HepG2 (cell line): ENCODE measurements around the gene PPP1R27. TPM values are rescaled to one million over a fixed set of nuclear protein-coding genes. Genes with fewer than 3 reads are reported as not detected.

Experiments
- ELF3 ChIP-seq: IDR thresholded peaks from 2 replicates; pipeline ENCODE4 v1.6.1; 2016; ENCODE audit warnings: missing genetic modification reagents, missing compliant biosample characterization
- HCFC1 ChIP-seq: fragments of 150-350 bp; IDR thresholded peaks from 2 replicates; pipeline ENCODE4 v1.6.1; 2014; ENCODE audit warnings: low read depth, low read length
- HOXA5 ChIP-seq: sonication (generic); formaldehyde crosslinking; IDR thresholded peaks from 2 replicates; pipeline ENCODE4 v1.4.0; 2020; ENCODE audit warnings: missing genetic modification reagents
- KMT2B ChIP-seq: IDR thresholded peaks from 2 replicates; pipeline ENCODE4 v1.6.1; 2016; ENCODE audit warnings: missing genetic modification reagents, missing compliant biosample characterization
- PHF20 ChIP-seq: sonication (generic); formaldehyde crosslinking; IDR thresholded peaks from 2 replicates; pipeline ENCODE4 v1.5.0; 2020; ENCODE audit warnings: mild to moderate bottlenecking, missing genetic modification reagents
- RFXANK ChIP-seq: IDR thresholded peaks from 2 replicates; pipeline ENCODE4 v1.6.1; 2016
- SRSF1 ChIP-seq: fragments of 200-400 bp; formaldehyde crosslinking; optimal IDR thresholded peaks from 2 replicates; pipeline ENCODE3; 2017; ENCODE audit warnings: mild to moderate bottlenecking, low read depth, low read length, moderate library complexity
- STAG1 ChIP-seq: sonication (generic); formaldehyde crosslinking; IDR thresholded peaks from 2 replicates; pipeline ENCODE4 v1.4.0; 2020; ENCODE audit warnings: missing genetic modification reagents
- TOPORS ChIP-seq: sonication (generic); formaldehyde crosslinking; IDR thresholded peaks from 2 replicates; pipeline ENCODE4 v1.8.0; 2023; ENCODE audit warnings: mild to moderate bottlenecking, missing genetic modification reagents
- ZNF331 ChIP-seq: sonication (generic); formaldehyde crosslinking; IDR thresholded peaks from 2 replicates; pipeline ENCODE4 v1.4.0; 2020; ENCODE audit warnings: missing genetic modification reagents
- ZNF337 ChIP-seq: sonication (generic); formaldehyde crosslinking; IDR thresholded peaks from 2 replicates; pipeline ENCODE4 v1.5.1; 2020; ENCODE audit warnings: missing genetic modification reagents, low read depth, mild to moderate bottlenecking, borderline replicate concordance
- ZNF33A ChIP-seq: sonication (generic); formaldehyde crosslinking; IDR thresholded peaks from 2 replicates; pipeline ENCODE4 v1.5.1; 2020; ENCODE audit warnings: missing genetic modification reagents, mild to moderate bottlenecking, moderate library complexity, borderline replicate concordance
- ZNF44 ChIP-seq: sonication (generic); formaldehyde crosslinking; IDR thresholded peaks from 2 replicates; pipeline ENCODE4 v1.5.1; 2020; ENCODE audit warnings: mild to moderate bottlenecking, missing genetic modification reagents
- ZNF501 ChIP-seq: sonication (generic); formaldehyde crosslinking; IDR thresholded peaks from 2 replicates; pipeline ENCODE4 v1.5.1; 2020; ENCODE audit warnings: mild to moderate bottlenecking, moderate library complexity, missing genetic modification reagents
- ZNF562 ChIP-seq: sonication (generic); formaldehyde crosslinking; IDR thresholded peaks from 2 replicates; pipeline ENCODE4 v1.8.0; 2022; ENCODE audit warnings: missing genetic modification reagents, borderline replicate concordance
- ZNF777 ChIP-seq: sonication (generic); formaldehyde crosslinking; IDR thresholded peaks from 2 replicates; pipeline ENCODE4 v1.4.0; 2020; ENCODE audit warnings: missing genetic modification reagents
- ZNF780A ChIP-seq: sonication (generic); formaldehyde crosslinking; IDR thresholded peaks from 2 replicates; pipeline ENCODE4 v1.8.0; 2022; ENCODE audit warnings: mild to moderate bottlenecking, missing genetic modification reagents, moderate library complexity
- polyA plus RNA-seq, 8 experiments: library from polyadenylated mRNA; depleted of rRNA in 3 of 8; stranded (reverse) in 7 of 8; unstranded in 1 of 8; fragments of >200 nt; fragmentation: Illumina TruSeq in 4 of 8; extraction: Trizol in 4 of 8; gene quantifications; 2 replicates each; pipeline versions ENCODE4 v1.2.1 to v1.2.3, GENCODE V29; 2011 to 2016; ENCODE audit warnings: low read depth in 4 of 8, missing spikeins in 1 of 8, mixed read lengths in 1 of 8; ENCODE audit not compliant: insufficient read depth in 1 of 8
- total RNA-seq, 5 experiments: library from RNA; depleted of rRNA; stranded (reverse); fragments of >200 nt; fragmentation: Illumina TruSeq; extraction: Trizol; gene quantifications; 2 replicates each; pipeline ENCODE4 v1.2.3, GENCODE V29; 2016; ENCODE audit warnings: low read depth in 1 of 5
- TF ChIP-seq, protein P1 (sequence below): sonication (generic); formaldehyde crosslinking; IDR thresholded peaks from 2 replicates; pipeline ENCODE4 v1.5.0; 2020; ENCODE audit warnings: mild to moderate bottlenecking, missing genetic modification reagents
- TF ChIP-seq, protein P2 (sequence below): sonication (generic); formaldehyde crosslinking; IDR thresholded peaks from 2 replicates; pipeline ENCODE4 v1.5.1; 2020; ENCODE audit warnings: mild to moderate bottlenecking, missing genetic modification reagents, borderline replicate concordance
- TF ChIP-seq, protein P3 (sequence below): sonication (generic); formaldehyde crosslinking; IDR thresholded peaks from 2 replicates; pipeline ENCODE4 v1.5.1; 2020; ENCODE audit warnings: mild to moderate bottlenecking, missing genetic modification reagents
- TF ChIP-seq, protein P4 (sequence below): sonication (generic); formaldehyde crosslinking; IDR thresholded peaks from 2 replicates; pipeline ENCODE4 v1.5.0; 2020; ENCODE audit warnings: mild to moderate bottlenecking, missing genetic modification reagents

PPP1R27 gene
- total and polyA plus RNA-seq, 2 of the 13 experiments (the other 11 are each of a cell fraction or from before 2014, with no cell fraction given): 0.17 to 1.00 TPM

DNA sequence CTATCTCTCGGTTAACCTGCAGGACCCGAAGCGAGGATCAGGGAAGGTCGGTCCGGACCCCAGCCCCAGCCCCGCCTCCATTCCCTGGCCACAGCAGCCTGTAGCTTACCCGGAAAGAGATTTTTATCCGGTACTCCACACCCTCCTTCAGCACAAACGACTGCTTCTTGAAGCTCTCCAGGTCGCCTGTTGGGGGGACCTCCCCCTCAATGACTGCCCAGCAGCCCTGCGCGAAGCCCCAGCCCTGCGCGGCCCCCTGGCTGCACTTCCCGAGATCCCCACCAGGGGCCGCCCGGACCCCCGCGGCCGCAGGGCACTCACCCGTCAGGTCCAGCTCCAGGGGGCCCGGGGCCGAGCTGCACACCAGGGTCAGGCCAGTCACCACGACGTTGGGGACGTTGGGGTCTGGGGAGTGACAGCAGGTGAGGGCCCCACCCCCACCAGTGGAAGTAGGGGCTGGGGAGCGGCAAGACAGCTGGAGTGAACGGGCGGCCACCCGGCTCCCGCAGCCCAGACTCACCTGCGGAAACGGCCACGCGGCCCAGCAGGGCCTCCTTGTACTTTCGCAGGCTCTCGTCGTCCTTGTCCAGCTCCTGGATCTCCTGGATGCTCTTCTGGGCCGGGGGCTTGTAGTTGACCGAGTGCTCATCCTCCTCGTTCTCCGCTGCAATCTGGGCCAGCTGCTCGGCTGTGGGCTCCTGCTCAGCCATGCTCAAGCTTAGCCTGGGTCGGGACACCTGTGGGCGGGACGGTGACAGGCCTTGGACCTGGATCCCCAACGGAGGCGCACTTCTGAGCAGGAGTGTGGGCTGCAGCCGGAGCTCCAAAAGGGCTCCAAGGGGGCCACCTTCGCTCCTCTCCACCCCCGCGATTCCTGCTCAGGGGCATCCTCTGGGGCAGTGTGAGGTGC lies 34.6 kb upstream of the PPP1R27 start (continued):
- TF ChIP-seq ZNF33A: no peak
- TF ChIP-seq ELF3: peak; percentile 32; the same call in 1 of the 2 replicates
- TF ChIP-seq ZNF780A (CRISPR knock-in tag): no peak
- 0 out of 2 replicates have a peak, but pooled peaks have one; percentile 26 for TF ChIP-seq ZNF44 (CRISPR knock-in tag)
- no peak for TF ChIP-seq RFXANK
- TF ChIP-seq, protein P1, sequence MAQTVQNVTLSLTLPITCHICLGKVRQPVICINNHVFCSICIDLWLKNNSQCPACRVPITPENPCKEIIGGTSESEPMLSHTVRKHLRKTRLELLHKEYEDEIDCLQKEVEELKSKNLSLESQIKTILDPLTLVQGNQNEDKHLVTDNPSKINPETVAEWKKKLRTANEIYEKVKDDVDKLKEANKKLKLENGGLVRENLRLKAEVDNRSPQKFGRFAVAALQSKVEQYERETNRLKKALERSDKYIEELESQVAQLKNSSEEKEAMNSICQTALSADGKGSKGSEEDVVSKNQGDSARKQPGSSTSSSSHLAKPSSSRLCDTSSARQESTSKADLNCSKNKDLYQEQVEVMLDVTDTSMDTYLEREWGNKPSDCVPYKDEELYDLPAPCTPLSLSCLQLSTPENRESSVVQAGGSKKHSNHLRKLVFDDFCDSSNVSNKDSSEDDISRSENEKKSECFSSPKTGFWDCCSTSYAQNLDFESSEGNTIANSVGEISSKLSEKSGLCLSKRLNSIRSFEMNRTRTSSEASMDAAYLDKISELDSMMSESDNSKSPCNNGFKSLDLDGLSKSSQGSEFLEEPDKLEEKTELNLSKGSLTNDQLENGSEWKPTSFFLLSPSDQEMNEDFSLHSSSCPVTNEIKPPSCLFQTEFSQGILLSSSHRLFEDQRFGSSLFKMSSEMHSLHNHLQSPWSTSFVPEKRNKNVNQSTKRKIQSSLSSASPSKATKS (CRISPR knock-in tag): no peak; the same call in 1 of the 2 replicates
- no peak for TF ChIP-seq ZNF562
- TF ChIP-seq, protein P2, sequence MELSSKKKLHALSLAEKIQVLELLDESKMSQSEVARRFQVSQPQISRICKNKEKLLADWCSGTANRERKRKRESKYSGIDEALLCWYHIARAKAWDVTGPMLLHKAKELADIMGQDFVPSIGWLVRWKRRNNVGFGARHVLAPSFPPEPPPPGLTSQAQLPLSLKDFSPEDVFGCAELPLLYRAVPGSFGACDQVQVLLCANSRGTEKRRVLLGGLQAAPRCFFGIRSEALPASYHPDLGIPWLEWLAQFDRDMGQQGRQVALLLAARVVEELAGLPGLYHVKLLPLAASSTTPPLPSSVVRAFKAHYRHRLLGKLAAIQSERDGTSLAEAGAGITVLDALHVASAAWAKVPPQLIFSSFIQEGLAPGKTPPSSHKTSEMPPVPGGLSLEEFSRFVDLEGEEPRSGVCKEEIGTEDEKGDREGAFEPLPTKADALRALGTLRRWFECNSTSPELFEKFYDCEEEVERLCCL (CRISPR knock-in tag): no peak
- TF ChIP-seq SRSF1: peak; percentile 35
- no peak for TF ChIP-seq PHF20 (CRISPR knock-in tag)
- TF ChIP-seq STAG1 (CRISPR knock-in tag): peak; percentile 69
- TF ChIP-seq, protein P3, sequence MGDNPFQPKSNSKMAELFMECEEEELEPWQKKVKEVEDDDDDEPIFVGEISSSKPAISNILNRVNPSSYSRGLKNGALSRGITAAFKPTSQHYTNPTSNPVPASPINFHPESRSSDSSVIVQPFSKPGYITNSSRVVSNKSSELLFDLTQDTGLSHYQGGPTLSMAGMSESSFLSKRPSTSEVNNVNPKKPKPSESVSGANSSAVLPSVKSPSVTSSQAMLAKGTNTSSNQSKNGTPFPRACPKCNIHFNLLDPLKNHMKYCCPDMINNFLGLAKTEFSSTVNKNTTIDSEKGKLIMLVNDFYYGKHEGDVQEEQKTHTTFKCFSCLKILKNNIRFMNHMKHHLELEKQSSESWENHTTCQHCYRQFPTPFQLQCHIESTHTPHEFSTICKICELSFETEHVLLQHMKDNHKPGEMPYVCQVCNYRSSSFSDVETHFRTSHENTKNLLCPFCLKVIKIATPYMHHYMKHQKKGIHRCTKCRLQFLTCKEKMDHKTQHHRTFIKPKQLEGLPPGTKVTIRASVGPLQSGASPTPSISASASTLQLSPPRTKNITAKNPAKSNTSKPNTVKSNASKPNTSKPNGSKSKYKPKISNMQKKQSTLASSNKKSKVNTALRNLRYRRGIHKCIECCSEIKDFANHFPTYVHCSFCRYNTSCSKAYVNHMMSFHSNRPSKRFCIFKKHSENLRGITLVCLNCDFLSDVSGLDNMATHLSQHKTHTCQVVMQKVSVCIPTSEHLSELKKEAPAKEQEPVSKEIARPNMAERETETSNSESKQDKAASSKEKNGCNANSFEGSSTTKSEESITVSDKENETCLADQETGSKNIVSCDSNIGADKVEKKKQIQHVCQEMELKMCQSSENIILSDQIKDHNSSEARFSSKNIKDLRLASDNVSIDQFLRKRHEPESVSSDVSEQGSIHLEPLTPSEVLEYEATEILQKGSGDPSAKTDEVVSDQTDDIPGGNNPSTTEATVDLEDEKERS (CRISPR knock-in tag): no peak
- TF ChIP-seq HCFC1: no peak
- no peak for TF ChIP-seq ZNF331 (CRISPR knock-in tag)
- no peak for TF ChIP-seq ZNF777 (CRISPR knock-in tag)
- no peak for TF ChIP-seq KMT2B
- no peak; the same call in 1 of the 2 replicates for TF ChIP-seq ZNF501
- TF ChIP-seq HOXA5 (CRISPR knock-in tag): peak; percentile 75; the same call in 1 of the 2 replicates
- TF ChIP-seq TOPORS (CRISPR knock-in tag): peak; percentile 94
- TF ChIP-seq, protein P4, sequence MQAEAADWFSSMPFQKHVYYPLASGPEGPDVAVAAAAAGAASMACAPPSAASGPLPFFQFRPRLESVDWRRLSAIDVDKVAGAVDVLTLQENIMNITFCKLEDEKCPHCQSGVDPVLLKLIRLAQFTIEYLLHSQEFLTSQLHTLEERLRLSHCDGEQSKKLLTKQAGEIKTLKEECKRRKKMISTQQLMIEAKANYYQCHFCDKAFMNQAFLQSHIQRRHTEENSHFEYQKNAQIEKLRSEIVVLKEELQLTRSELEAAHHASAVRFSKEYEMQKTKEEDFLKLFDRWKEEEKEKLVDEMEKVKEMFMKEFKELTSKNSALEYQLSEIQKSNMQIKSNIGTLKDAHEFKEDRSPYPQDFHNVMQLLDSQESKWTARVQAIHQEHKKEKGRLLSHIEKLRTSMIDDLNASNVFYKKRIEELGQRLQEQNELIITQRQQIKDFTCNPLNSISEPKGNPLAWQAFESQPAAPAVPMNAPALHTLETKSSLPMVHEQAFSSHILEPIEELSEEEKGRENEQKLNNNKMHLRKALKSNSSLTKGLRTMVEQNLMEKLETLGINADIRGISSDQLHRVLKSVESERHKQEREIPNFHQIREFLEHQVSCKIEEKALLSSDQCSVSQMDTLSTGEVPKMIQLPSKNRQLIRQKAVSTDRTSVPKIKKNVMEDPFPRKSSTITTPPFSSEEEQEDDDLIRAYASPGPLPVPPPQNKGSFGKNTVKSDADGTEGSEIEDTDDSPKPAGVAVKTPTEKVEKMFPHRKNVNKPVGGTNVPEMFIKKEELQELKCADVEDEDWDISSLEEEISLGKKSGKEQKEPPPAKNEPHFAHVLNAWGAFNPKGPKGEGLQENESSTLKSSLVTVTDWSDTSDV: no peak
- TF ChIP-seq ZNF337 (CRISPR knock-in tag): 0 out of 2 replicates have a peak, but pooled peaks have one; percentile 24
